CD4-positive, alpha-beta T cell (primary cell): ENCODE results near the gene CD1D. TPM values are rescaled to one million over a fixed set of nuclear protein-coding genes. Genes with fewer than 3 reads are reported as not detected.

Experiments used
- ATAC-seq: fragments of 200-7000 bp; cut with Tn5 transposase; one replicate; pipeline ENCODE4 v1.10.0; 2022; ENCODE audit warnings: mild to moderate bottlenecking; ENCODE audit not compliant: poor library complexity
- CTCF ChIA-PET: fragments of 350-600 bp; sonication (Branson Sonifier 250); formaldehyde crosslinking; loops from one replicate; lab custom pipeline; 2021; ENCODE audit warnings: antibody characterized with exemption, inconsistent platforms; lab: Charles Lee
- POLR2A ChIA-PET: fragments of 350-600 bp; sonication (Branson Sonifier 250); formaldehyde crosslinking; loops from one replicate; lab custom pipeline; 2021; ENCODE audit warnings: antibody characterized with exemption, inconsistent platforms; lab: Charles Lee
- DNase-seq, 14 experiments: peaks; one replicate each; pipeline ENCODE4 v3.0.0-alpha.2; 2013 to 2020; ENCODE audit warnings: mixed read lengths in 2 of 14
- H3K27ac ChIP-seq, 2 donors: one replicate each; pipeline versions ENCODE4 v1.5.1 to v1.7.0; 2013; ENCODE audit warnings: low read length in 2 of 2, low read depth in 1 of 2, mild to moderate bottlenecking in 1 of 2
- H3K27me3 ChIP-seq, 2 experiments: 1 replicate in 1 of 2; 2 replicates in 1 of 2; pipeline versions ENCODE4 v1.6.1 to v1.7.0; 2013; ENCODE audit warnings: low read length in 2 of 2, control low read depth in 1 of 2, mild to moderate bottlenecking in 1 of 2, moderate library complexity in 1 of 2; ENCODE audit not compliant: insufficient read depth in 2 of 2, control insufficient read depth in 1 of 2
- H3K36me3 ChIP-seq: one replicate; pipeline ENCODE4 v1.6.1; 2013; ENCODE audit warnings: low read length, control low read depth; ENCODE audit not compliant: insufficient read depth
- H3K4me1 ChIP-seq: one replicate; pipeline ENCODE4 v1.6.1; 2013; ENCODE audit warnings: low read length, control low read depth; ENCODE audit not compliant: insufficient read depth
- H3K4me3 ChIP-seq: one replicate; pipeline ENCODE4 v1.5.1; 2013; ENCODE audit warnings: mild to moderate bottlenecking, low read length, moderate library complexity
- H3K9me3 ChIP-seq, 2 experiments: 1 replicate in 1 of 2; 2 replicates in 1 of 2; pipeline versions ENCODE4 v1.6.1 to v1.7.0; 2013; ENCODE audit warnings: low read length in 2 of 2, mild to moderate bottlenecking in 2 of 2, control low read depth in 1 of 2, moderate library complexity in 1 of 2; ENCODE audit not compliant: control insufficient read depth in 1 of 2, insufficient read depth in 1 of 2
- H3K27ac Mint-ChIP-seq: one replicate; pipeline ENCODE4 v1.8.0; 2020; ENCODE audit warnings: mixed read lengths
- H3K27me3 Mint-ChIP-seq: one replicate; pipeline ENCODE4 v1.8.0; 2021; ENCODE audit warnings: mixed read lengths
- H3K36me3 Mint-ChIP-seq: one replicate; pipeline ENCODE4 v1.8.0; 2021; ENCODE audit warnings: low read depth, mixed read lengths
- H3K4me1 Mint-ChIP-seq: one replicate; pipeline ENCODE4 v1.8.0; 2021; ENCODE audit warnings: low read depth, mixed read lengths
- H3K4me3 Mint-ChIP-seq: one replicate; pipeline ENCODE4 v1.8.0; 2020; ENCODE audit warnings: mild to moderate bottlenecking, mixed read lengths
- H3K9me3 Mint-ChIP-seq: one replicate; pipeline ENCODE4 v1.8.0; 2020; ENCODE audit warnings: mixed read lengths
- intact Hi-C, 2 experiments: fragments of 100-400 bp; cut with DNase I in 1 of 2; cut with micrococcal nuclease in 1 of 2; formaldehyde crosslinking; loops; one replicate each; pipeline versions ENCODE4 v1.15.1 to v1.9.0; 2023 to 2025; cut with DNase I, micrococcal nuclease
- total RNA-seq, 174 experiments: library from RNA in 2 of 174; stranded (reverse) in 2 of 174; gene quantifications; one replicate each; pipeline ENCODE4 v1.2.3 and lab custom pipeline; 2021 to 2026
- TF ChIP-seq, protein P1 (sequence below): fragments of 200-600 bp; IDR thresholded peaks from one replicate; pipeline ENCODE4 v1.8.0; 2022; ENCODE audit warnings: antibody characterized with exemption, mild to moderate bottlenecking

CD1D gene
- total RNA-seq, 2 experiments from 2014 or later: 0.11 to 0.14 TPM

DNA sequence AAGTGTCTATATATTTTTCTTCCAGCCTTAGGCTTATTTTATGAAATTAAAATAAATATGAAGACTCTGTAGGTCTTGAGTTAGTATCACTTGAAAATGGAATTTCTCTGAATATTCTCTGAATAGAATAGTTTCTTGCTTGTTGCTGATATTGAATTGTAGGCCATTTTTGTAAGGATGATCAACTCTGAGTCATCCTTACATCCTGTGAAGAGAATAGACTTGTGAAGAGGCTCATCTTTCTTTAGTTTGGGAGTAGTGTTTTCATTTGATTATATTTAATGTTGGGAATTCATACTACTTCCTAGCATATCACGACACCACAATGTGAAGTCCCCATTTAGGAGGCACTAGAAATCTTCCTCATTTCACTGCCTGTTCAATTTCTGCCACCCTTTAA is 27.5 kb upstream of the CD1D start:
- Mint-ChIP-seq H3K4me1 (peaks cover 25% of the 10 kb centered on the region), H3K36me3 (peaks cover 5% of the 10 kb centered on the region), H3K27me3 (peaks cover 21% of the 10 kb centered on the region), H3K9me3 (no peaks in the 10 kb centered on the region), H3K27ac (no peak overlapping the region), H3K4me3 (no peak overlapping the region)
- ChIA-PET POLR2A (no interaction called here), CTCF (no interaction called here)
- Histone ChIP-seq H3K4me1 (peaks cover 18% of the 10 kb centered on the region), H3K27me3 (no peaks in the 10 kb centered on the region), H3K4me3 (no peak overlapping the region), H3K36me3 (no peaks in the 10 kb centered on the region), H3K27ac (no peak overlapping the region), H3K9me3 (no peaks in the 10 kb centered on the region)
- TF ChIP-seq, protein P1, sequence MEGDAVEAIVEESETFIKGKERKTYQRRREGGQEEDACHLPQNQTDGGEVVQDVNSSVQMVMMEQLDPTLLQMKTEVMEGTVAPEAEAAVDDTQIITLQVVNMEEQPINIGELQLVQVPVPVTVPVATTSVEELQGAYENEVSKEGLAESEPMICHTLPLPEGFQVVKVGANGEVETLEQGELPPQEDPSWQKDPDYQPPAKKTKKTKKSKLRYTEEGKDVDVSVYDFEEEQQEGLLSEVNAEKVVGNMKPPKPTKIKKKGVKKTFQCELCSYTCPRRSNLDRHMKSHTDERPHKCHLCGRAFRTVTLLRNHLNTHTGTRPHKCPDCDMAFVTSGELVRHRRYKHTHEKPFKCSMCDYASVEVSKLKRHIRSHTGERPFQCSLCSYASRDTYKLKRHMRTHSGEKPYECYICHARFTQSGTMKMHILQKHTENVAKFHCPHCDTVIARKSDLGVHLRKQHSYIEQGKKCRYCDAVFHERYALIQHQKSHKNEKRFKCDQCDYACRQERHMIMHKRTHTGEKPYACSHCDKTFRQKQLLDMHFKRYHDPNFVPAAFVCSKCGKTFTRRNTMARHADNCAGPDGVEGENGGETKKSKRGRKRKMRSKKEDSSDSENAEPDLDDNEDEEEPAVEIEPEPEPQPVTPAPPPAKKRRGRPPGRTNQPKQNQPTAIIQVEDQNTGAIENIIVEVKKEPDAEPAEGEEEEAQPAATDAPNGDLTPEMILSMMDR: no peak
- DNase-seq: no peak
- ATAC-seq: no peak
- intact Hi-C loops: no loop called here

- H3K36me3 ChIP-seq: no peaks in the 10 kb centered on the region
- H3K9me3 Mint-ChIP-seq: no peaks in the 10 kb centered on the region
- no peak overlapping the region for H3K4me3 ChIP-seq
- ChIA-PET CTCF (no interaction called here), POLR2A (no interaction called here)
- no peaks in the 10 kb centered on the region for H3K27me3 ChIP-seq
- peaks cover 18% of the 10 kb centered on the region for H3K4me1 Mint-ChIP-seq
- H3K4me1 ChIP-seq: peaks cover 18% of the 10 kb centered on the region
- no peaks in the 10 kb centered on the region for H3K9me3 ChIP-seq
- peaks cover 21% of the 10 kb centered on the region for H3K27me3 Mint-ChIP-seq
- H3K27ac ChIP-seq: no peak overlapping the region
- H3K27ac Mint-ChIP-seq: no peak overlapping the region
- TF ChIP-seq, protein P1: no peak
- DNase-seq (no peak), ATAC-seq (no peak)
- H3K4me3 Mint-ChIP-seq: no peak overlapping the region
- peaks cover 5% of the 10 kb centered on the region for H3K36me3 Mint-ChIP-seq
- intact Hi-C loops: no loop called here
These were observed 26.8 kb upstream of the CD1D start for GRCh38 chr1:158153746-158154444.

DNA sequence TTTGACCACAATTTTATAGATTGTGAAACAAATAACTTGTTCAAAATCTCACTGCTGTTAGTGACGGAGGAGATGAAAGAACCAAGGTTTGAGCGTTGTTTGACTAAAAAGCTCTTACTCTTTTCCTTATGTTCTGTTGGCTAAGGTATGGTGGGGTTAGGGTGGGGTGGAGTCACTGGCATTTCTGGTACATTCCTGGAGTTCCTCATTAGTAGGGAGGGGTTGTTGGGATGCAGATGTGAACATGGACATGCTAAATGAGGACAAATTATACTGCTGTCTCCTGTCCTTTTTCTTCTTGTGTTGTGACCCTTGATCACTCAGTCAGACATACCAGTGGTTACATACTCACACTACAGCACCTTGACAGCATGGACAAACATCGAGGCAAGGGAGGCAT is 26.2 kb upstream of the CD1D start:
- no peaks in the 10 kb centered on the region for H3K9me3 Mint-ChIP-seq
- Histone ChIP-seq H3K4me1 (peaks cover 13% of the 10 kb centered on the region), H3K27ac (no peak overlapping the region), H3K9me3 (no peaks in the 10 kb centered on the region), H3K36me3 (no peaks in the 10 kb centered on the region), H3K27me3 (no peaks in the 10 kb centered on the region), H3K4me3 (no peak overlapping the region)
- H3K4me1 Mint-ChIP-seq: peaks cover 14% of the 10 kb centered on the region
- POLR2A ChIA-PET: no interaction called here
- CTCF ChIA-PET: no interaction called here
- peaks cover 4% of the 10 kb centered on the region for H3K36me3 Mint-ChIP-seq
- peaks cover 21% of the 10 kb centered on the region for H3K27me3 Mint-ChIP-seq
- TF ChIP-seq, protein P1: no peak
- no peak for DNase-seq
- intact Hi-C loops: no loop called here
- H3K27ac Mint-ChIP-seq: no peak overlapping the region
- H3K4me3 Mint-ChIP-seq: no peak overlapping the region
- ATAC-seq: no peak
